A549 (cell line): ENCODE results near the gene ACTR1A. TPM values are rescaled to one million over a fixed set of nuclear protein-coding genes. Genes with fewer than 3 reads are reported as not detected.

Experiments
- ATAC-seq, 2 experiments: fragments of 200-7000 bp in 1 of 2; fragments of >200 bp in 1 of 2; cut with Nextera tagmentation in 1 of 2; cut with Tn5 transposase in 1 of 2; 3 replicates each; pipeline versions ENCODE4 v1.8.0 to v1.9.1; 2018 to 2020; ENCODE audit warnings: mild to moderate bottlenecking in 1 of 2, moderate library complexity in 1 of 2
- CTCF ChIA-PET: fragments of 300-600 bp; sonication (Branson Sonifier 250); formaldehyde crosslinking; extraction: SDS; loops from one replicate; lab custom pipeline; 2021; ENCODE audit warnings: antibody characterized with exemption, inconsistent platforms; lab: Yijun Ruan, JAX
- POLR2A ChIA-PET: fragments of 350-600 bp; formaldehyde crosslinking; extraction: SDS; loops from one replicate; lab custom pipeline; 2021; ENCODE audit warnings: antibody characterized with exemption, inconsistent platforms; lab: Yijun Ruan, JAX
- DNase-seq, 2 experiments: peaks; one replicate each; pipeline versions ENCODE4 v3.0.0 to v3.0.0-alpha.2; 2011 to 2016; ENCODE audit warnings: low read depth in 1 of 2, low spot score in 1 of 2
- FAIRE-seq: peaks from 2 replicates; lab custom pipeline; 2011; peaks lifted over from hg19 to GRCh38; lab: Jason Lieb, UNC
- H3K27ac ChIP-seq, 2 experiments: fragments of >200 bp; sonication (Bioruptor Twin); formaldehyde crosslinking; 3 replicates each; pipeline ENCODE4 v1.5.1; 2016 to 2017
- H3K4me1 ChIP-seq: fragments of >200 bp; sonication (Bioruptor Twin); formaldehyde crosslinking; 3 replicates; pipeline ENCODE4 v1.6.1; 2016
- H3K4me2 ChIP-seq: fragments of >200 bp; sonication (Bioruptor Twin); formaldehyde crosslinking; 3 replicates; pipeline ENCODE4 v1.6.1; 2016
- H3K4me3 ChIP-seq: fragments of >200 bp; sonication (Bioruptor Twin); formaldehyde crosslinking; 3 replicates; pipeline ENCODE4 v1.5.1; 2016
- H3K9me3 ChIP-seq: fragments of >200 bp; sonication (Bioruptor Twin); formaldehyde crosslinking; 3 replicates; pipeline ENCODE4 v1.6.1; 2016
- BHLHE40 ChIP-seq: IDR thresholded peaks from 2 replicates; pipeline ENCODE4 v1.6.1; 2012; ENCODE audit warnings: low read depth, low read length, inconsistent platforms
- CHD2 ChIP-seq: fragments of 150-350 bp; IDR thresholded peaks from 2 replicates; pipeline ENCODE4 v1.6.1; 2014; ENCODE audit warnings: low read length; ENCODE audit not compliant: partially characterized antibody
- ESRRA ChIP-seq: fragments of 150-350 bp; IDR thresholded peaks from 2 replicates; pipeline ENCODE4 v1.6.1; 2014; ENCODE audit warnings: mild to moderate bottlenecking, low read length, borderline replicate concordance
- FOSB ChIP-seq: fragments of 250-450 bp; sonication (Bioruptor Pico); IDR thresholded peaks from 2 replicates; pipeline ENCODE4 v1.5.0; 2020; ENCODE audit warnings: mild to moderate bottlenecking, moderate library complexity
- FOSL2 ChIP-seq, 2 experiments: fragments of 450-650 bp in 1 of 2; fragments of >200 bp in 1 of 2; sonication (Bioruptor Twin) in 1 of 2; formaldehyde crosslinking; IDR thresholded peaks; 2 replicates each; pipeline versions ENCODE4 v1.5.0 to v1.6.1; 2016 to 2020; ENCODE audit warnings: mild to moderate bottlenecking in 1 of 2, moderate library complexity in 1 of 2
- HDAC2 ChIP-seq: fragments of 200-600 bp; sonication (generic); IDR thresholded peaks from 2 replicates; pipeline ENCODE4 v1.6.1; 2016
- HEYL ChIP-seq: fragments of 250-450 bp; sonication (Bioruptor Pico); IDR thresholded peaks from 2 replicates; pipeline ENCODE4 v1.8.0; 2021; ENCODE audit warnings: mild to moderate bottlenecking, moderate library complexity
- JUN ChIP-seq, 2 experiments: fragments of >200 bp; sonication (Bioruptor Twin); formaldehyde crosslinking; IDR thresholded peaks; 2 replicates in 1 of 2; 3 replicates in 1 of 2; pipeline ENCODE4 v1.6.1; 2016 to 2017
- KDM1A ChIP-seq: fragments of 200-600 bp; sonication (generic); IDR thresholded peaks from 2 replicates; pipeline ENCODE4 v1.6.1; 2016; ENCODE audit warnings: low read depth, mild to moderate bottlenecking
- KDM5A ChIP-seq: fragments of 200-600 bp; sonication (generic); IDR thresholded peaks from 2 replicates; pipeline ENCODE4 v1.6.1; 2016; ENCODE audit warnings: antibody characterized with exemption, mild to moderate bottlenecking
- MAZ ChIP-seq: fragments of 150-350 bp; IDR thresholded peaks from 2 replicates; pipeline ENCODE4 v1.6.1; 2014; ENCODE audit warnings: antibody characterized with exemption, low read depth, low read length, borderline replicate concordance
- NPAS2 ChIP-seq: fragments of 250-450 bp; sonication (Bioruptor Pico); IDR thresholded peaks from 2 replicates; pipeline ENCODE4 v1.8.0; 2022; ENCODE audit warnings: mild to moderate bottlenecking, moderate library complexity, borderline replicate concordance
- POLR2A ChIP-seq: IDR thresholded peaks from 2 replicates; pipeline ENCODE4 v1.6.1; 2012; ENCODE audit warnings: mild to moderate bottlenecking, low read length
- POLR2AphosphoS2 ChIP-seq: conservative IDR thresholded peaks from 2 replicates; pipeline ENCODE4 v1.6.1; 2012; ENCODE audit warnings: low read length, improper control_type of control experiment, inconsistent platforms
- RARB ChIP-seq: fragments of 250-450 bp; sonication (Bioruptor Pico); IDR thresholded peaks from 2 replicates; pipeline ENCODE4 v1.8.0; 2021; ENCODE audit warnings: mild to moderate bottlenecking, moderate library complexity
- RFX5 ChIP-seq: fragments of 450-650 bp; IDR thresholded peaks from 2 replicates; pipeline ENCODE4 v1.7.1; 2014; ENCODE audit warnings: antibody characterized with exemption, mild to moderate bottlenecking, moderate library complexity
- SMC3 ChIP-seq: fragments of >200 bp; sonication (Bioruptor Twin); formaldehyde crosslinking; IDR thresholded peaks from 3 replicates; pipeline ENCODE4 v1.6.1; 2018; ENCODE audit warnings: inconsistent platforms
- ZFP36 ChIP-seq: fragments of 450-650 bp; IDR thresholded peaks from 2 replicates; pipeline ENCODE4 v1.6.1; 2014; ENCODE audit warnings: borderline replicate concordance; ENCODE audit not compliant: partially characterized antibody
- ZNF302 ChIP-seq: fragments of 250-450 bp; sonication (Bioruptor Pico); IDR thresholded peaks from 2 replicates; pipeline ENCODE4 v1.9.0; 2021; ENCODE audit warnings: inconsistent platforms, mild to moderate bottlenecking, moderate library complexity
- ZSCAN20 ChIP-seq: fragments of 250-450 bp; sonication (Bioruptor Pico); IDR thresholded peaks from 2 replicates; pipeline ENCODE4 v1.8.0; 2022; ENCODE audit warnings: mild to moderate bottlenecking, moderate library complexity
- WGBS: methylation state at CpG from one replicate; pipeline ENCODE4 v1.1.6; 2017; ENCODE audit errors: missing lambda C conversion rate; 5-methylcytosine and 5-hydroxymethylcytosine counted together
- polyA plus RNA-seq, 4 experiments: library from polyadenylated mRNA; depleted of rRNA in 3 of 4; stranded (reverse); fragments of >200 nt; fragmentation: RNase III in 1 of 4; extraction: RNeasy Plus Mini Kit Qiagen cat#74134 plus additional on column Dnase treatment in 1 of 4; gene quantifications; 2 replicates in 3 of 4; 3 replicates in 1 of 4; pipeline ENCODE4 v1.2.3, GENCODE V29; 2011 to 2017
- TF ChIP-seq, protein P1 (sequence below): fragments of >200 bp; sonication (Bioruptor Twin); formaldehyde crosslinking; IDR thresholded peaks from 3 replicates; pipeline ENCODE4 v1.6.1; 2016
- TF ChIP-seq, protein P2 (sequence below): IDR thresholded peaks from 2 replicates; pipeline ENCODE4 v1.6.1; 2012
- TF ChIP-seq, protein P3 (sequence below): fragments of >200 bp; sonication (Bioruptor Twin); formaldehyde crosslinking; IDR thresholded peaks from 2 replicates; pipeline ENCODE4 v1.6.1; 2016
- TF ChIP-seq, protein P4 (sequence below): IDR thresholded peaks from 2 replicates; pipeline ENCODE4 v1.6.1; 2012

Gene ACTR1A
- polyA plus RNA-seq, 2 of the 4 experiments (the other 2 are of a cell fraction): 85.8 to 114 TPM

DNA sequence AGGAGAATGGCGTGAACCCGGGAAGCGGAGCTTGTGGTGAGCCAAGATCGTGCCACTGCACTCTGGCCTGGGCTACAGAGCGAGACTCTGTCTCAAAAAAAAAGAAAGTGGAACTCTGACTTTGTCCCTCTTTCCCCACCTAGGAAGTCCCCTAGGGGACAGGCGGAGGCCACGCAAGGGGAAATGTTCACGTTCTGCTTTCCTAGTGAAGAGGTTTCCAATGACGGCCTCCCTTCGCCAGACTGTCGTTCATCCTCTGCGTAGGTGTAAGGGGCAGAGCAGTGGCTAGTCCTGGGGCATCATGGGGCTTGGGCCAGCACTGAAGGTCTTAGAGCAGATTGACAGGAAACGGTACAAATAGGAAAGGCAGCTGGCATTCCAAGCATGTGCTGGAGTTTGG lies 31.8 kb upstream of the ACTR1A start:
- ChIA-PET CTCF (interaction anchor here (1.3 kb wide), 1 partner anchor 50 kb away, joined by 4 read pairs; no protein-coding TSS in a partner anchor), POLR2A (no interaction called here)
- H3K4me3 ChIP-seq: no peak overlapping the region
- H3K9me3 ChIP-seq: no peaks in the 10 kb centered on the region
- WGBS: 95% methylated on average over 13 of the region's 13 CpGs
- H3K4me1 ChIP-seq: no peaks in the 10 kb centered on the region
- DNase-seq: no peak
- TF ChIP-seq BHLHE40: no peak
- TF ChIP-seq, protein P1, sequence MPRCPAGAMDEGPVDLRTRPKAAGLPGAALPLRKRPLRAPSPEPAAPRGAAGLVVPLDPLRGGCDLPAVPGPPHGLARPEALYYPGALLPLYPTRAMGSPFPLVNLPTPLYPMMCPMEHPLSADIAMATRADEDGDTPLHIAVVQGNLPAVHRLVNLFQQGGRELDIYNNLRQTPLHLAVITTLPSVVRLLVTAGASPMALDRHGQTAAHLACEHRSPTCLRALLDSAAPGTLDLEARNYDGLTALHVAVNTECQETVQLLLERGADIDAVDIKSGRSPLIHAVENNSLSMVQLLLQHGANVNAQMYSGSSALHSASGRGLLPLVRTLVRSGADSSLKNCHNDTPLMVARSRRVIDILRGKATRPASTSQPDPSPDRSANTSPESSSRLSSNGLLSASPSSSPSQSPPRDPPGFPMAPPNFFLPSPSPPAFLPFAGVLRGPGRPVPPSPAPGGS: no peak
- TF ChIP-seq ZFP36: no peak
- TF ChIP-seq FOSL2 (IDR thresholded peaks at IDR 0.05): no peak
- no peak for TF ChIP-seq FOSL2 (CRISPR knock-in tag; IDR thresholded peaks at IDR 0.05)
- TF ChIP-seq SMC3: no peak
- no peak for TF ChIP-seq HDAC2
- TF ChIP-seq, protein P2, sequence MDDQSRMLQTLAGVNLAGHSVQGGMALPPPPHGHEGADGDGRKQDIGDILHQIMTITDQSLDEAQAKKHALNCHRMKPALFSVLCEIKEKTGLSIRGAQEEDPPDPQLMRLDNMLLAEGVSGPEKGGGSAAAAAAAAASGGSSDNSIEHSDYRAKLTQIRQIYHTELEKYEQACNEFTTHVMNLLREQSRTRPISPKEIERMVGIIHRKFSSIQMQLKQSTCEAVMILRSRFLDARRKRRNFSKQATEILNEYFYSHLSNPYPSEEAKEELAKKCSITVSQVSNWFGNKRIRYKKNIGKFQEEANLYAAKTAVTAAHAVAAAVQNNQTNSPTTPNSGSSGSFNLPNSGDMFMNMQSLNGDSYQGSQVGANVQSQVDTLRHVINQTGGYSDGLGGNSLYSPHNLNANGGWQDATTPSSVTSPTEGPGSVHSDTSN: no peak
- no peak for TF ChIP-seq POLR2A
- TF ChIP-seq FOSB (CRISPR knock-in tag): no peak
- TF ChIP-seq RFX5: no peak
- TF ChIP-seq, protein P3, sequence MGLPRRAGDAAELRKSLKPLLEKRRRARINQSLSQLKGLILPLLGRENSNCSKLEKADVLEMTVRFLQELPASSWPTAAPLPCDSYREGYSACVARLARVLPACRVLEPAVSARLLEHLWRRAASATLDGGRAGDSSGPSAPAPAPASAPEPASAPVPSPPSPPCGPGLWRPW: no peak
- TF ChIP-seq CHD2: no peak
- no peak overlapping the region for H3K27ac ChIP-seq
- ATAC-seq: no peak
- no peak for FAIRE-seq
- no peak overlapping the region for H3K4me2 ChIP-seq

DNA sequence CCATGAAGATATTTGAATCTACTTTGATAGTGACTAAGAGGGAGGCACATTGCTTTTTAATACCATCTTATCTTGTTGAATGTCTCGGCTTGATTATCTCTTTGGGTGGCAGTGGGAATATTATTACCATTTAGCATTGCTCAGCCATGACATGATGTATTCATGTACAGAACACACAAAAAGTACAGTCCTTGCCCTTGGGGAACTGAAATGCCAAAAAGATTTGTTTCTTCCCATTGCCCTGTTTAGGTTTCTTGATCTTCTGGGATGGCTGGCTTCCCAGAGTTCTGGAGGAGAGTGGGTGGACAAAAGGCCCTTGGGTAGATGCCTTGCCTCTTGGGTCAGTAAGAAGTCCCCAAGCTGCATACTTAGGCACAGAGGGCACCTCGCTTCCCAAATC lies 25.0 kb upstream of the ACTR1A start:
- CTCF ChIA-PET: interaction anchor here (1.0 to 1.2 kb wide), 3 partner anchors 14 to 49 kb away, joined by 3 read pairs; no protein-coding TSS in a partner anchor
- FAIRE-seq: no peak
- TF ChIP-seq MAZ (no peak), HEYL (CRISPR knock-in tag) (no peak), HDAC2 (no peak), JUN (IDR thresholded peaks at IDR 0.05) (no peak), ZNF302 (CRISPR knock-in tag) (no peak), KDM1A (no peak), FOSL2 (IDR thresholded peaks at IDR 0.05) (no peak), FOSL2 (CRISPR knock-in tag; IDR thresholded peaks at IDR 0.05) (no peak), BHLHE40 (no peak), ESRRA (no peak), NPAS2 (CRISPR knock-in tag) (no peak), POLR2A (no peak), POLR2AphosphoS2 (no peak), RARB (CRISPR knock-in tag) (no peak), ZSCAN20 (no peak), KDM5A (no peak)
- TF ChIP-seq, protein P2: no peak
- TF ChIP-seq, protein P4, sequence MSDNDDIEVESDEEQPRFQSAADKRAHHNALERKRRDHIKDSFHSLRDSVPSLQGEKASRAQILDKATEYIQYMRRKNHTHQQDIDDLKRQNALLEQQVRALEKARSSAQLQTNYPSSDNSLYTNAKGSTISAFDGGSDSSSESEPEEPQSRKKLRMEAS: no peak
- no peaks in the 10 kb centered on the region for H3K9me3 ChIP-seq
- no peak overlapping the region for H3K4me2 ChIP-seq
- no peak overlapping the region for H3K4me3 ChIP-seq
- no peaks in the 10 kb centered on the region for H3K4me1 ChIP-seq
- POLR2A ChIA-PET: no interaction called here
- WGBS: 93% methylated on average over 2 of the region's 2 CpGs
- no peak for ATAC-seq
- no peak overlapping the region for H3K27ac ChIP-seq
- DNase-seq: no peak
